K562 treated with DMSO at 1 percent for 4 hours (cell line): ENCODE results near the gene GGT7. TPM values are rescaled to one million over a fixed set of nuclear protein-coding genes. Genes with fewer than 3 reads are reported as not detected.

Experiments
- total RNA-seq: library from RNA; unstranded; fragments of 300-600 nt; gene quantifications from 2 replicates; pipeline ENCODE4 v1.2.3, GENCODE V29; 2022; ENCODE audit not compliant: insufficient read depth

Gene GGT7, protein sequence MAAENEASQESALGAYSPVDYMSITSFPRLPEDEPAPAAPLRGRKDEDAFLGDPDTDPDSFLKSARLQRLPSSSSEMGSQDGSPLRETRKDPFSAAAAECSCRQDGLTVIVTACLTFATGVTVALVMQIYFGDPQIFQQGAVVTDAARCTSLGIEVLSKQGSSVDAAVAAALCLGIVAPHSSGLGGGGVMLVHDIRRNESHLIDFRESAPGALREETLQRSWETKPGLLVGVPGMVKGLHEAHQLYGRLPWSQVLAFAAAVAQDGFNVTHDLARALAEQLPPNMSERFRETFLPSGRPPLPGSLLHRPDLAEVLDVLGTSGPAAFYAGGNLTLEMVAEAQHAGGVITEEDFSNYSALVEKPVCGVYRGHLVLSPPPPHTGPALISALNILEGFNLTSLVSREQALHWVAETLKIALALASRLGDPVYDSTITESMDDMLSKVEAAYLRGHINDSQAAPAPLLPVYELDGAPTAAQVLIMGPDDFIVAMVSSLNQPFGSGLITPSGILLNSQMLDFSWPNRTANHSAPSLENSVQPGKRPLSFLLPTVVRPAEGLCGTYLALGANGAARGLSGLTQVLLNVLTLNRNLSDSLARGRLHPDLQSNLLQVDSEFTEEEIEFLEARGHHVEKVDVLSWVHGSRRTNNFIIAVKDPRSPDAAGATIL
- total RNA-seq = 23.6 and 35.1 TPM in 2 replicates

DNA sequence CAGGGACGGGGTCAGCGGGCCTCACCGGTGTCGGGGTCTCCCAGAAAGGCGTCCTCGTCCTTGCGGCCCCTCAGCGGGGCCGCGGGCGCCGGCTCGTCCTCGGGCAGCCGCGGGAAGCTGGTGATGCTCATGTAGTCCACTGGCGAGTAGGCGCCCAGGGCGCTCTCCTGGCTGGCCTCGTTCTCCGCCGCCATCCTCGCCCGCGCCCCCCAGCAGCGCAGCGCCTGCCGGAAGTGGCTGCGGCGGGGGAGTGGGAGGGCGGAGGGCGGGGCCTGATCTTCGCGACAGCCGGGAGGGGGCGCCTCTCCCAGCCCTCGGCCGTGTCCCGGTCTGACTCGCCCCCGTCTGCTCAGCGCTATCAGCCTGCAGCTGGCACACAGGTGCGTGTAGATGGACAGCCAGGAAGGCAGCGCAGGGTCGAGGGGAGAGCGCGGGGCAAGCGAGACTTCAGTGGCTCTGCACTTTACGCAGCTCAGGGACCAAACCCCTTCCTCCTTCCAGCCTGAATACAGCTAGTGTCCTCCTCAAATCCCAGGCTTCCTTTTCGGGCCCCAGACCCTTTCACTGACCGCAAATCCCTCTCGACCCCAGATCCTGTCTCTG is at the start of gene GGT7:
GGT7 (minus strand) TSS at position 235 of the 603 bp plus-strand sequence; CDS start at position 194, 41 bp downstream.

DNA sequence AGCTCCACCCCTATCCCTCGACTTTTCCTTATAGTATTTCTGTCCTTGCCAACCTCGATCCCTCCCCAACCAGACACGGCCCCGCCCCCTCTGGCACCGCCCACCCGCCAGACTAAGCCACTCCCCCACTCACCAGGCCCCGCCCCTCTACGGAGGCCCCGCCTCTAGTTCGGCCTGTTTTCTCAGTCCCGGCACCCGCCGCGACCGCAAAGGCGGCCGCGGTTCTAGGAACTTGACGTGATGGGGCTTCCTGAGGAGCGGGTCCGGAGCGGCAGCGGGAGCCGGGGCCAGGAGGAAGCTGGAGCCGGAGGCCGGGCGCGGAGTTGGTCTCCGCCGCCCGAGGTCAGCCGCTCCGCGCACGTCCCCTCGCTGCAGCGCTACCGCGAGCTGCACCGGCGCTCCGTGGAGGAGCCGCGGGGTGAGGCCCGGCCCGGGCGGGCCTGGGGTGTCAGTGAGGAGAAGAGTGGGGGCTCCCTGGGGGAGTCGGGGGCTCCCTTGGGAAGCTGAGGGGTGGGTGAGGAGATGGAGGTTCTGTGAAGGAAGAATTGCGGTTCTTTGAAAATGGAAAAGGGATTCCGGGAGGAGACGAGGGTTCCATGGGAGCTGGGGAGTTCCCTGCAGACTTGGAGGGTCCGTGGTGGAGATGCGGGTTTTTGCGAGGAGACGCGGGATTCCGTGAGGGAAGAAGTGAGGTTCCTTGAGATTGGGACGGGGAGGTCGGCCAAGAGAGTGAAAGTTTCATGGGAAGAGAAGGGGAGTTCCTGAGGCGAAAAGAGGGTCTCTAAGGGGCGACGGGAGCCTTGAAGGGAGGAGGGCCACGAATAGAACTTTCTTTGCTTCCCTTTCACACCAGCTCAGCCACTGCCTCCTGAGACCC is 4.0 kb upstream of the GGT7 start, which contains the start of gene ACSS2:
ACSS2 (plus strand) TSS at position 207 of the 877 bp plus-strand sequence; CDS start at position 241, 34 bp downstream.

DNA sequence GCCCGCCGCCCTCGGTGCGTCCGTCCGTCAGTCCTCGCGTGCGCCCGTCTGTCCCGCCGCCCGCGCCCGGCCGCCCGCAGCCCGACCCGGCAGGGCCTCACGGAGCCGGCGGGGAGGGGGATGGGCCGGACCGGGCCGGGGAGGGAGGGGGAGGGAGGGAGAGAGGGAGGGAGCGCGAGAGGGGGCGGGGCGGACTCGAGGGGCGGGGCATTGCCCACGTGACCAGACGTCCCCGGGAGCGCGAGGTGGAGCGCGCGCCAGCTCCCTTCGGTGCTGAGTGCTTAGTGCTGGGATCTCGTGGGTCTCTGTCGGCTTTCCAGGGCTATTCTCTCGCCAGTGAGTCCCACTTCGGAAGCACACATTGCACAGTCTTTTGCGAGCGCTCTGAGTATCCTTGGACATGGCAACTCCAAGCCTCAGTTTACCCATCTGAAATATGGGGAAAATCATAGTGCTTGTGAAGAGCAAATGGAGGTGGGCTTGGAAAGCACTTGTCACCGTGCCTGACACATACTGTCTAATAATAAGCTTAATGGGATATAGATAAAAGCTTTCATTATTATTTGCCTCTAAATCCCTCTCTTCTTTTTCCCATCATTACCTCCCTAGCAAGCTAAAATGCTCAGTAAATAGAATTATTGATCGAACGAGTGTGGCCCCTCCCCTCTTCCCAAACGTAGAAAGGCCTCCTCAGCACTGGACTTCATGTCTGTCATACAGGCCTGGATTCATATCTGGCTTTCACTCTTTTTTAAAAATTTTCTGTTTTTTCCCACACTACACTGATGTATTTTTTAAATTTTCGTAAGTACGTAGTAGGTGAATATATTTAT is 46.9 kb downstream of the GGT7 start, which contains the start of gene NCOA6:
NCOA6 (minus strand) TSS at position 122 of the 833 bp plus-strand sequence. CDS start 43,296 bp downstream, outside the sequence.

Other genes with a start within 250 kb of the GGT7 start
- gene PIGU, start 195.8 kb downstream of the GGT7 start, total RNA-seq = 25.2 and 26.8 TPM in 2 replicates
- gene TP53INP2, start 168.5 kb downstream of the GGT7 start, total RNA-seq = 18.6 and 19.1 TPM in 2 replicates
- gene NCOA6, start 47.2 kb downstream of the GGT7 start, total RNA-seq = 7.8 and 11.8 TPM in 2 replicates
- 54.4 and 56.6 TPM in 2 replicates for gene ACSS2, start 3.8 kb upstream of the GGT7 start, total RNA-seq
- 60.9 and 61.7 TPM in 2 replicates for gene GSS, start 83.0 kb upstream of the GGT7 start, total RNA-seq
- not detected in 2 replicates for gene MYH7B, start 83.0 kb upstream of the GGT7 start, total RNA-seq
- gene TRPC4AP, start 220.0 kb upstream of the GGT7 start, total RNA-seq = 72.4 and 84.8 TPM in 2 replicates